GM12864 (cell line): ENCODE data around the gene SERPINA1.

ENCODE experiments used
- DNase-seq: peaks from one replicate; pipeline ENCODE4 v3.0.0-alpha.2; 2011; ENCODE audit warnings: low read depth
- H3K4me3 ChIP-seq: 2 replicates; pipeline ENCODE4 v1.5.1; 2011; ENCODE audit warnings: mild to moderate bottlenecking, low read depth, low read length, control low read depth
- CTCF ChIP-seq: IDR thresholded peaks from 2 replicates; pipeline ENCODE4 v1.5.1; 2011; ENCODE audit warnings: low read depth, mild to moderate bottlenecking, moderate library complexity, low read length, control low read depth, inconsistent platforms; ENCODE audit errors: missing control alignments

SERPINA1 gene

GRCh38 chr14:94392510-94392935 lies 4.1 kb upstream of the SERPINA1 start:
- peak; percentile 31 for DNase-seq

GRCh38 chr14:94391281-94391975 lies 3.0 kb upstream of the SERPINA1 start:
- H3K4me3 ChIP-seq, result no peak overlapping the region
- no peak for DNase-seq
- no peak for TF ChIP-seq CTCF

More at GRCh38 chr14:94392510-94392935, 4.1 kb upstream of the SERPINA1 start:
- no peak for TF ChIP-seq CTCF
- no peak overlapping the region for H3K4me3 ChIP-seq

GRCh38 chr14:94390372-94391086 lies 2.1 kb upstream of the SERPINA1 start:
- DNase-seq, result no peak
- TF ChIP-seq CTCF, result no peak
- H3K4me3 ChIP-seq, result no peak overlapping the region

GRCh38 chr14:94389731-94390371 lies 1.4 kb upstream of the SERPINA1 start:
- H3K4me3 ChIP-seq, result no peak overlapping the region
- no peak for TF ChIP-seq CTCF
- no peak for DNase-seq

- no peak overlapping the region for H3K4me3 ChIP-seq
- no peak for DNase-seq
- no peak for TF ChIP-seq CTCF
Measured at GRCh38 chr14:94389104-94389469, 685 bp upstream of the SERPINA1 start.

- TF ChIP-seq CTCF, result no peak
- DNase-seq, result no peak
- H3K4me3 ChIP-seq, result no peak overlapping the region
Measured at GRCh38 chr14:94388027-94388383, 397 bp downstream of the SERPINA1 start.
